GM08714 (cell line): ENCODE data around the gene HIPK2.

Experiments
- H3K4me3 ChIP-seq: fragments of 200-500 bp; sonication (Bioruptor generic); 2 replicates; pipeline ENCODE4 v1.5.1; 2014; ENCODE audit warnings: mild to moderate bottlenecking, low read length, inconsistent platforms
- ZNF274 ChIP-seq: IDR thresholded peaks from 2 replicates; pipeline ENCODE4 v1.6.1; 2012; ENCODE audit warnings: mild to moderate bottlenecking, low read depth, low read length

Gene HIPK2

GRCh38 chr7:139574618-139575337 is 203.0 kb downstream of the HIPK2 start:
- TF ChIP-seq ZNF274 = no peak
- no peak overlapping the region for H3K4me3 ChIP-seq

- no peak overlapping the region for H3K4me3 ChIP-seq
- TF ChIP-seq ZNF274 = no peak
Measured at GRCh38 chr7:139573871-139574270, 203.9 kb downstream of the HIPK2 start.

GRCh38 chr7:139572704-139573385 is 205.0 kb downstream of the HIPK2 start:
- H3K4me3 ChIP-seq = no peak overlapping the region
- no peak for TF ChIP-seq ZNF274

- H3K4me3 ChIP-seq = no peak overlapping the region
- no peak for TF ChIP-seq ZNF274
Measured at GRCh38 chr7:139572071-139572470, 205.7 kb downstream of the HIPK2 start.

GRCh38 chr7:139571651-139572050 is 206.1 kb downstream of the HIPK2 start:
- no peak for TF ChIP-seq ZNF274
- no peak overlapping the region for H3K4me3 ChIP-seq

- no peak for TF ChIP-seq ZNF274
Measured at GRCh38 chr7:139571190-139571589, 206.6 kb downstream of the HIPK2 start.

GRCh38 chr7:139570626-139571025 is 207.2 kb downstream of the HIPK2 start:
- no peak for TF ChIP-seq ZNF274
- no peak overlapping the region for H3K4me3 ChIP-seq

More at GRCh38 chr7:139571190-139571589, 206.6 kb downstream of the HIPK2 start:
- no peak overlapping the region for H3K4me3 ChIP-seq

- TF ChIP-seq ZNF274 = no peak
- H3K4me3 ChIP-seq = no peak overlapping the region
Measured at GRCh38 chr7:139570119-139570518, 207.7 kb downstream of the HIPK2 start.

- no peak for TF ChIP-seq ZNF274
- no peak overlapping the region for H3K4me3 ChIP-seq
Measured at GRCh38 chr7:139568813-139569490, 208.8 kb downstream of the HIPK2 start.

GRCh38 chr7:139568346-139568675 is 209.5 kb downstream of the HIPK2 start:
- TF ChIP-seq ZNF274 = no peak

GRCh38 chr7:139567647-139568345 is 210.0 kb downstream of the HIPK2 start:
- H3K4me3 ChIP-seq = no peak overlapping the region
- TF ChIP-seq ZNF274 = no peak

More at GRCh38 chr7:139568346-139568675, 209.5 kb downstream of the HIPK2 start:
- H3K4me3 ChIP-seq = no peak overlapping the region

GRCh38 chr7:139566736-139567646 is 210.8 kb downstream of the HIPK2 start:
- H3K4me3 ChIP-seq = no peak overlapping the region
- TF ChIP-seq ZNF274 = no peak

- no peak for TF ChIP-seq ZNF274
- H3K4me3 ChIP-seq = no peak overlapping the region
Measured at GRCh38 chr7:139566075-139566474, 211.7 kb downstream of the HIPK2 start.
